Measurements from ENCODE around the gene SLC6A9. TPM values are rescaled to one million over a fixed set of nuclear protein-coding genes. Genes with fewer than 3 reads are reported as not detected.
A peak's percentile ranks its signal among the peaks of the same experiment; 100 is the strongest.

Gene SLC6A9
- polyA plus RNA-seq, 2 of the 4 experiments (the other 2 are of a cell fraction), result 9.0 to 17.7 TPM

DNA sequence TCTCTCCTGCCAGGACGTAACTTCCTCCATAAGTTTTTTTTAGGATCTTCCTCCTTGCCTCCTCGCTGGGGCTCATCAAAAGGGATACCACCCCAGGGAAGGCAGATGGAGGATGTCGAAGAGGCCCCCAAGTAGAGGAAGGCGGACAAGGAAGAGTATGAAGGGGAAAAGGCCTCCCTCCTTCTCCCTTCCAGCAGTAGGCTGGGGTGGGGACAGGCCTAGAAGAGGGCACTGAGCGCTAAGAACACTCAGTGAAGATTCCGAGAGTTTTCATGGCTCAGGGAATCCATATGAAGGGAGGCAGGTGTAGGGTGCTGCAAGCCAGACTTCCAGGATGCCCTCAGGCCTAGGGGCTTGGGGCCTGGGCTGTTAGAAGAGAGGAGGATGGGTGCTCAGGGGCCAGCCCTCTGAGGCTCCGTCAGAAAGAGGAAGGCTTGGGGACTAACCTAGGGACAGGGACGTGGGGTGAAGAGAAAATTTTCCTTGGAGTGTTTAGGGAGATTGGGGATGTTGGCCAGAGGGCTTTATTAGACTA, 1.8 kb upstream of the SLC6A9 start:
- no peak for DNase-seq (ENCODE audit: low read depth in 1 of 2, low spot score in 1 of 2)
- TF ChIP-seq EHMT2 (IDR thresholded peaks at IDR 0.05; ENCODE audit: low read depth) (no peak), ZSCAN20 (CRISPR knock-in tag; IDR thresholded peaks at IDR 0.05) (no peak), FOSL2 (IDR thresholded peaks at IDR 0.05) (no peak), FOSL2 (CRISPR knock-in tag; IDR thresholded peaks at IDR 0.05) (no peak), CBX2 (IDR thresholded peaks at IDR 0.05; ENCODE audit: borderline replicate concordance, low read depth) (no peak)
- POLR2A ChIA-PET, result no interaction called here
- no peak for FAIRE-seq
- H3K4me2 ChIP-seq, result no peak overlapping the region
- peaks cover 38% of the 10 kb centered on the region for H3K4me1 ChIP-seq
- CTCF ChIA-PET, result interaction anchor here (1.0 to 25.3 kb wide), 3 partner anchors 14 to 46 kb away, joined by 3 to 412 read pairs (median 68); no protein-coding TSS in a partner anchor
- 95% methylated on average over 8 of the region's 8 CpGs for WGBS (ENCODE audit: missing lambda C conversion rate)
- no peaks in the 10 kb centered on the region for H3K9me3 ChIP-seq
- no peak overlapping the region for H3K4me3 ChIP-seq
- no peak for ATAC-seq
- 0 out of 6 replicates have a peak overlapping the region, but pooled peaks of 1 of the 2 experiments have one; percentile 20 for H3K27ac ChIP-seq

DNA sequence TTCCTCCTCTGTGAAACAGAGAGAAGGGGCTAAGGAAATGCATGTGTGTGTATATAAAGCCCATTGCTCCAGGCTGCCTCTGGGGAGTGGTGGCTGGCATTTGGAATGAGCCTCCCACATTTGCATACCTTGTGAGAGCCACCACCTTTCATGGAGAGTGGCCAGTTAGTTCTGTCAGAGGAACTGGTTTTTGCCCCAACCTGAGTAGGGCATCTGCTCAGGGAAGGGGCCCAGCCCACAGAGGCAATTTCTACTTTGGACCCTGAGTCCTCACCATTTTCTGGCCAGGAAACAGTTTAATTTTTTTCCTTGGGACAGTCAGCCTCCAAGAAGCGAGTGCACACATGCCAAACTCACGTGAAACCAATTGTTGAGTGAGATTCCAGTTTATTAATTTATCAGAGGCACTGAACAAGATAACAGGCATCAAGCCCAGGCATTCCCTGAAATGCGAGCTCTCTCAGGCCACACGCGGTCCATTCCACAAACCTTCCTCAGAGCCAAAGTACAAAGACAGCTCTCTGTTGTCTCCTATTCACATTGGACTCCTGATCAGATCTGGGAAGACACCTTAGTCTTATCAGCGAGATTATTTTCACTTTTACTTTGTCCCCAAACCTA, 1.0 kb upstream of the SLC6A9 start:
- Histone ChIP-seq H3K9me3 (no peaks in the 10 kb centered on the region), H3K4me1 (peaks cover 42% of the 10 kb centered on the region), H3K27ac (peak overlapping the region; percentile 96 to 99), H3K4me2 (peak overlapping the region; percentile 93), H3K4me3 (no peak overlapping the region)
- TF ChIP-seq, protein P1, sequence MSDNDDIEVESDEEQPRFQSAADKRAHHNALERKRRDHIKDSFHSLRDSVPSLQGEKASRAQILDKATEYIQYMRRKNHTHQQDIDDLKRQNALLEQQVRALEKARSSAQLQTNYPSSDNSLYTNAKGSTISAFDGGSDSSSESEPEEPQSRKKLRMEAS (IDR thresholded peaks at IDR 0.05), result no peak
- TF ChIP-seq, protein P2, sequence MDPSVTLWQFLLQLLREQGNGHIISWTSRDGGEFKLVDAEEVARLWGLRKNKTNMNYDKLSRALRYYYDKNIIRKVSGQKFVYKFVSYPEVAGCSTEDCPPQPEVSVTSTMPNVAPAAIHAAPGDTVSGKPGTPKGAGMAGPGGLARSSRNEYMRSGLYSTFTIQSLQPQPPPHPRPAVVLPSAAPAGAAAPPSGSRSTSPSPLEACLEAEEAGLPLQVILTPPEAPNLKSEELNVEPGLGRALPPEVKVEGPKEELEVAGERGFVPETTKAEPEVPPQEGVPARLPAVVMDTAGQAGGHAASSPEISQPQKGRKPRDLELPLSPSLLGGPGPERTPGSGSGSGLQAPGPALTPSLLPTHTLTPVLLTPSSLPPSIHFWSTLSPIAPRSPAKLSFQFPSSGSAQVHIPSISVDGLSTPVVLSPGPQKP (IDR thresholded peaks at IDR 0.05; ENCODE audit: low read depth, low read length), result no peak
- TF ChIP-seq RARB (CRISPR knock-in tag; IDR thresholded peaks at IDR 0.05), result no peak
- TF ChIP-seq, protein P3, sequence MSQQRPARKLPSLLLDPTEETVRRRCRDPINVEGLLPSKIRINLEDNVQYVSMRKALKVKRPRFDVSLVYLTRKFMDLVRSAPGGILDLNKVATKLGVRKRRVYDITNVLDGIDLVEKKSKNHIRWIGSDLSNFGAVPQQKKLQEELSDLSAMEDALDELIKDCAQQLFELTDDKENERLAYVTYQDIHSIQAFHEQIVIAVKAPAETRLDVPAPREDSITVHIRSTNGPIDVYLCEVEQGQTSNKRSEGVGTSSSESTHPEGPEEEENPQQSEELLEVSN (IDR thresholded peaks at IDR 0.05; ENCODE audit: borderline replicate concordance, low read depth), result no peak
- TF ChIP-seq EHMT2 (IDR thresholded peaks at IDR 0.05; ENCODE audit: low read depth), result no peak
- TF ChIP-seq SMC3 (IDR thresholded peaks at IDR 0.05), result no peak
- TF ChIP-seq, protein P4, sequence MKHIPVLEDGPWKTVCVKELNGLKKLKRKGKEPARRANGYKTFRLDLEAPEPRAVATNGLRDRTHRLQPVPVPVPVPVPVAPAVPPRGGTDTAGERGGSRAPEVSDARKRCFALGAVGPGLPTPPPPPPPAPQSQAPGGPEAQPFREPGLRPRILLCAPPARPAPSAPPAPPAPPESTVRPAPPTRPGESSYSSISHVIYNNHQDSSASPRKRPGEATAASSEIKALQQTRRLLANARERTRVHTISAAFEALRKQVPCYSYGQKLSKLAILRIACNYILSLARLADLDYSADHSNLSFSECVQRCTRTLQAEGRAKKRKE (CRISPR knock-in tag; IDR thresholded peaks at IDR 0.05; ENCODE audit: low read depth), result no peak
- TF ChIP-seq, protein P5, sequence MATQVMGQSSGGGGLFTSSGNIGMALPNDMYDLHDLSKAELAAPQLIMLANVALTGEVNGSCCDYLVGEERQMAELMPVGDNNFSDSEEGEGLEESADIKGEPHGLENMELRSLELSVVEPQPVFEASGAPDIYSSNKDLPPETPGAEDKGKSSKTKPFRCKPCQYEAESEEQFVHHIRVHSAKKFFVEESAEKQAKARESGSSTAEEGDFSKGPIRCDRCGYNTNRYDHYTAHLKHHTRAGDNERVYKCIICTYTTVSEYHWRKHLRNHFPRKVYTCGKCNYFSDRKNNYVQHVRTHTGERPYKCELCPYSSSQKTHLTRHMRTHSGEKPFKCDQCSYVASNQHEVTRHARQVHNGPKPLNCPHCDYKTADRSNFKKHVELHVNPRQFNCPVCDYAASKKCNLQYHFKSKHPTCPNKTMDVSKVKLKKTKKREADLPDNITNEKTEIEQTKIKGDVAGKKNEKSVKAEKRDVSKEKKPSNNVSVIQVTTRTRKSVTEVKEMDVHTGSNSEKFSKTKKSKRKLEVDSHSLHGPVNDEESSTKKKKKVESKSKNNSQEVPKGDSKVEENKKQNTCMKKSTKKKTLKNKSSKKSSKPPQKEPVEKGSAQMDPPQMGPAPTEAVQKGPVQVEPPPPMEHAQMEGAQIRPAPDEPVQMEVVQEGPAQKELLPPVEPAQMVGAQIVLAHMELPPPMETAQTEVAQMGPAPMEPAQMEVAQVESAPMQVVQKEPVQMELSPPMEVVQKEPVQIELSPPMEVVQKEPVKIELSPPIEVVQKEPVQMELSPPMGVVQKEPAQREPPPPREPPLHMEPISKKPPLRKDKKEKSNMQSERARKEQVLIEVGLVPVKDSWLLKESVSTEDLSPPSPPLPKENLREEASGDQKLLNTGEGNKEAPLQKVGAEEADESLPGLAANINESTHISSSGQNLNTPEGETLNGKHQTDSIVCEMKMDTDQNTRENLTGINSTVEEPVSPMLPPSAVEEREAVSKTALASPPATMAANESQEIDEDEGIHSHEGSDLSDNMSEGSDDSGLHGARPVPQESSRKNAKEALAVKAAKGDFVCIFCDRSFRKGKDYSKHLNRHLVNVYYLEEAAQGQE (IDR thresholded peaks at IDR 0.05), result no peak
- 89% methylated on average over 6 of the region's 6 CpGs for WGBS (ENCODE audit: missing lambda C conversion rate)
- DNase-seq (ENCODE audit: low read depth in 1 of 2, low spot score in 1 of 2), result no peak
- ChIA-PET POLR2A (no interaction called here), CTCF (interaction anchor here (0.9 to 25.3 kb wide), 5 partner anchors 15 to 268 kb away, joined by 3 to 412 read pairs (median 4); no protein-coding TSS in a partner anchor)
- no peak for FAIRE-seq
- no peak for ATAC-seq

DNA sequence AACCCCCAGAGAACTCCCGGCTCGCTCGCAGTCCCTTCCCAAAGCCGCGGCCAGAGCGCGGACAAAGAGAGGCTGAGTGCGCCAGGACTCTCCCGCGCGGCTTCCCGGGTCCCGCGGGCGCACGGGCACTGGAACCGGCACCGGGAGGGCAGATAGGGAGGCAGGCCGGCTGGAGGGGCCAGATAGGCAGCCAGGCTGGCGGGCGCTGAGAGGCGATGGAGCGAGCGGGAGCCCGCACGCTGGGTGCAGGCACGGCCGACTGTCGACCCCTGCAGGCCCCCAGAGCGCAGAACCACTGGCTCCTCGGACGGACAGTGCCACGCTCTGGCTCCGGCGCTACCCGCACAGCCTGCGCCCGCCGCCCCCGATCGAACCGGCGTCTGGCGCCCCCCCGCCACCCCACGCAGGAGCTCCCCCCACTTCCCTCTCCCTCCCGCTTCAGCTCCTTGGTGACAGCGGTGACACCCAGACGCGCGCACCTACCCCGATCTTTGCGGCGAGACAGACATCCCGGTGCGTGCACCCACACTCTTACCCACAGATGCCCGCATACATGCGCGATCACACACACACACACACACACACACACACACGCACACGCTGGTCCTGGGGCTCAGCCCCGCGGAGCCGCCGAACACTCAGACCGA, 534 bp downstream of the SLC6A9 start:
- DNase-seq (ENCODE audit: low read depth in 1 of 2, low spot score in 1 of 2) (peak in 1 of 2 experiments; percentile 57), FAIRE-seq (no peak), ATAC-seq (peak; percentile 67 to 81)
- Histone ChIP-seq H3K9me3 (no peaks in the 10 kb centered on the region), H3K4me2 (peak overlapping the region; percentile 93), H3K27ac (peak overlapping the region; percentile 96 to 99), H3K4me3 (peak overlapping the region; percentile 82), H3K4me1 (peaks cover 40% of the 10 kb centered on the region)
- 1% methylated on average over 18 of the region's 66 CpGs for WGBS (ENCODE audit: missing lambda C conversion rate)
- TF ChIP-seq CBX2 (IDR thresholded peaks at IDR 0.05; ENCODE audit: borderline replicate concordance, low read depth), result no peak
- TF ChIP-seq, protein P6, sequence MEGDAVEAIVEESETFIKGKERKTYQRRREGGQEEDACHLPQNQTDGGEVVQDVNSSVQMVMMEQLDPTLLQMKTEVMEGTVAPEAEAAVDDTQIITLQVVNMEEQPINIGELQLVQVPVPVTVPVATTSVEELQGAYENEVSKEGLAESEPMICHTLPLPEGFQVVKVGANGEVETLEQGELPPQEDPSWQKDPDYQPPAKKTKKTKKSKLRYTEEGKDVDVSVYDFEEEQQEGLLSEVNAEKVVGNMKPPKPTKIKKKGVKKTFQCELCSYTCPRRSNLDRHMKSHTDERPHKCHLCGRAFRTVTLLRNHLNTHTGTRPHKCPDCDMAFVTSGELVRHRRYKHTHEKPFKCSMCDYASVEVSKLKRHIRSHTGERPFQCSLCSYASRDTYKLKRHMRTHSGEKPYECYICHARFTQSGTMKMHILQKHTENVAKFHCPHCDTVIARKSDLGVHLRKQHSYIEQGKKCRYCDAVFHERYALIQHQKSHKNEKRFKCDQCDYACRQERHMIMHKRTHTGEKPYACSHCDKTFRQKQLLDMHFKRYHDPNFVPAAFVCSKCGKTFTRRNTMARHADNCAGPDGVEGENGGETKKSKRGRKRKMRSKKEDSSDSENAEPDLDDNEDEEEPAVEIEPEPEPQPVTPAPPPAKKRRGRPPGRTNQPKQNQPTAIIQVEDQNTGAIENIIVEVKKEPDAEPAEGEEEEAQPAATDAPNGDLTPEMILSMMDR (IDR thresholded peaks at IDR 0.05), result peak; percentile 18; the same call in 2 of the 3 replicates
- TF ChIP-seq RAD21 (conservative IDR thresholded peaks at IDR 0.05 in 1 of 2, IDR thresholded peaks at IDR 0.05 in 1 of 2), result peak in 1 of 2 experiments; percentile 16; a peak in 2 of 5 replicates
- TF ChIP-seq JUNB (IDR thresholded peaks at IDR 0.05), result no peak
- ChIA-PET POLR2A (interaction anchor here (0.6 to 1.0 kb wide), 4 partner anchors 17 to 564 kb away, joined by 3 to 4 read pairs (median 3); no protein-coding TSS in a partner anchor), CTCF (interaction anchor here (1.4 to 25.3 kb wide), 3 partner anchors 17 to 267 kb away, joined by 4 to 412 read pairs (median 14); no protein-coding TSS in a partner anchor)
